ENCODE results near the gene CUX1. TPM values are rescaled to one million over a fixed set of nuclear protein-coding genes. Genes with fewer than 3 reads are reported as not detected.

The CUX1 gene
- total RNA-seq, 2 experiments from 2014 or later, result 35.6 to 38.0 TPM

GRCh38 chr7:101814991-101815825 lies 2.2 kb upstream of the CUX1 start:
- H3K4me1 Mint-ChIP-seq (ENCODE audit: low read depth), result peaks cover 31% of the 10 kb centered on the region
- no peaks in the 10 kb centered on the region for H3K27me3 ChIP-seq (ENCODE audit: control insufficient read depth in 1 of 2, insufficient read depth in 2 of 2, low read length in 2 of 2)
- no peaks in the 10 kb centered on the region for H3K9me3 ChIP-seq (ENCODE audit: control insufficient read depth in 1 of 2, insufficient read depth in 1 of 2, low read length in 2 of 2)
- H3K27me3 Mint-ChIP-seq, result peaks cover 5% of the 10 kb centered on the region
- DNase-seq (peak in 12 of 14 experiments; percentile 43 to 82 (median 60)), ATAC-seq (ENCODE audit: poor library complexity) (peak; percentile 40)
- peaks cover 13% of the 10 kb centered on the region for H3K36me3 Mint-ChIP-seq (ENCODE audit: low read depth)
- H3K4me3 ChIP-seq (ENCODE audit: low read length), result peak overlapping the region; percentile 66
- peak overlapping the region; percentile 85 for H3K27ac Mint-ChIP-seq
- intact Hi-C loops (cut with DNase I, micrococcal nuclease), result loop anchor here (1.0 to 10.0 kb wide), 5 partner anchors 42 to 1260 kb away; partner anchors contain the start of genes ARMC10 (in 1 of the 2) and FBXL13 (in 1 of the 2)
- ChIA-PET POLR2A (interaction anchor here (1.6 kb wide), 2 partner anchors 71 to 72 kb away, joined by 8 to 24 read pairs; no protein-coding TSS in a partner anchor), CTCF (interaction anchor here (1.1 to 1.8 kb wide), 4 partner anchors 12 to 72 kb away, joined by 3 to 12 read pairs (median 5); no protein-coding TSS in a partner anchor)
- H3K36me3 ChIP-seq (ENCODE audit: insufficient read depth, low read length), result no peaks in the 10 kb centered on the region
- peaks cover 16% of the 10 kb centered on the region for H3K4me1 ChIP-seq (ENCODE audit: insufficient read depth, low read length)
- TF ChIP-seq, protein P1, sequence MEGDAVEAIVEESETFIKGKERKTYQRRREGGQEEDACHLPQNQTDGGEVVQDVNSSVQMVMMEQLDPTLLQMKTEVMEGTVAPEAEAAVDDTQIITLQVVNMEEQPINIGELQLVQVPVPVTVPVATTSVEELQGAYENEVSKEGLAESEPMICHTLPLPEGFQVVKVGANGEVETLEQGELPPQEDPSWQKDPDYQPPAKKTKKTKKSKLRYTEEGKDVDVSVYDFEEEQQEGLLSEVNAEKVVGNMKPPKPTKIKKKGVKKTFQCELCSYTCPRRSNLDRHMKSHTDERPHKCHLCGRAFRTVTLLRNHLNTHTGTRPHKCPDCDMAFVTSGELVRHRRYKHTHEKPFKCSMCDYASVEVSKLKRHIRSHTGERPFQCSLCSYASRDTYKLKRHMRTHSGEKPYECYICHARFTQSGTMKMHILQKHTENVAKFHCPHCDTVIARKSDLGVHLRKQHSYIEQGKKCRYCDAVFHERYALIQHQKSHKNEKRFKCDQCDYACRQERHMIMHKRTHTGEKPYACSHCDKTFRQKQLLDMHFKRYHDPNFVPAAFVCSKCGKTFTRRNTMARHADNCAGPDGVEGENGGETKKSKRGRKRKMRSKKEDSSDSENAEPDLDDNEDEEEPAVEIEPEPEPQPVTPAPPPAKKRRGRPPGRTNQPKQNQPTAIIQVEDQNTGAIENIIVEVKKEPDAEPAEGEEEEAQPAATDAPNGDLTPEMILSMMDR (IDR thresholded peaks at IDR 0.05), result peak; percentile 41
- H3K27ac ChIP-seq (ENCODE audit: low read depth in 1 of 2, low read length in 2 of 2), result no peak overlapping the region
- H3K9me3 Mint-ChIP-seq, result no peaks in the 10 kb centered on the region
- peak overlapping the region; percentile 93 for H3K4me3 Mint-ChIP-seq

- peaks cover 16% of the 10 kb centered on the region for H3K4me1 ChIP-seq (ENCODE audit: insufficient read depth, low read length)
- H3K27ac ChIP-seq (ENCODE audit: low read depth in 1 of 2, low read length in 2 of 2), result no peak overlapping the region
- peak overlapping the region; percentile 51 for H3K27ac Mint-ChIP-seq
- H3K4me1 Mint-ChIP-seq (ENCODE audit: low read depth), result peaks cover 36% of the 10 kb centered on the region
- H3K36me3 ChIP-seq (ENCODE audit: insufficient read depth, low read length), result no peaks in the 10 kb centered on the region
- ChIA-PET POLR2A (interaction anchor here (1.6 kb wide), 1 partner anchor 73 kb away, joined by 8 read pairs; no protein-coding TSS in a partner anchor), CTCF (interaction anchor here (0.6 to 2.5 kb wide), 3 partner anchors 21 to 72 kb away, joined by 3 to 7 read pairs (median 3); no protein-coding TSS in a partner anchor)
- ATAC-seq (ENCODE audit: poor library complexity) (peak; percentile 81), DNase-seq (peak; percentile 48 to 89 (median 64))
- H3K9me3 Mint-ChIP-seq, result no peaks in the 10 kb centered on the region
- H3K9me3 ChIP-seq (ENCODE audit: control insufficient read depth in 1 of 2, insufficient read depth in 1 of 2, low read length in 2 of 2), result no peaks in the 10 kb centered on the region
- intact Hi-C loops (cut with DNase I, micrococcal nuclease), result loop anchor here (1.0 to 10.0 kb wide), 4 partner anchors 41 to 1259 kb away; partner anchors contain the start of genes ARMC10 (in 1 of the 2) and FBXL13 (in 1 of the 2)
- H3K36me3 Mint-ChIP-seq (ENCODE audit: low read depth), result peaks cover 13% of the 10 kb centered on the region
- peaks cover 5% of the 10 kb centered on the region for H3K27me3 Mint-ChIP-seq
- TF ChIP-seq, protein P1 (IDR thresholded peaks at IDR 0.05), result no peak
- H3K4me3 ChIP-seq (ENCODE audit: low read length), result peak overlapping the region; percentile 57
- peak overlapping the region; percentile 90 for H3K4me3 Mint-ChIP-seq
- no peaks in the 10 kb centered on the region for H3K27me3 ChIP-seq (ENCODE audit: control insufficient read depth in 1 of 2, insufficient read depth in 2 of 2, low read length in 2 of 2)
Measured at GRCh38 chr7:101815826-101816594, 1.4 kb upstream of the CUX1 start.
